ENCODE results near the gene PARP16.

DNA sequence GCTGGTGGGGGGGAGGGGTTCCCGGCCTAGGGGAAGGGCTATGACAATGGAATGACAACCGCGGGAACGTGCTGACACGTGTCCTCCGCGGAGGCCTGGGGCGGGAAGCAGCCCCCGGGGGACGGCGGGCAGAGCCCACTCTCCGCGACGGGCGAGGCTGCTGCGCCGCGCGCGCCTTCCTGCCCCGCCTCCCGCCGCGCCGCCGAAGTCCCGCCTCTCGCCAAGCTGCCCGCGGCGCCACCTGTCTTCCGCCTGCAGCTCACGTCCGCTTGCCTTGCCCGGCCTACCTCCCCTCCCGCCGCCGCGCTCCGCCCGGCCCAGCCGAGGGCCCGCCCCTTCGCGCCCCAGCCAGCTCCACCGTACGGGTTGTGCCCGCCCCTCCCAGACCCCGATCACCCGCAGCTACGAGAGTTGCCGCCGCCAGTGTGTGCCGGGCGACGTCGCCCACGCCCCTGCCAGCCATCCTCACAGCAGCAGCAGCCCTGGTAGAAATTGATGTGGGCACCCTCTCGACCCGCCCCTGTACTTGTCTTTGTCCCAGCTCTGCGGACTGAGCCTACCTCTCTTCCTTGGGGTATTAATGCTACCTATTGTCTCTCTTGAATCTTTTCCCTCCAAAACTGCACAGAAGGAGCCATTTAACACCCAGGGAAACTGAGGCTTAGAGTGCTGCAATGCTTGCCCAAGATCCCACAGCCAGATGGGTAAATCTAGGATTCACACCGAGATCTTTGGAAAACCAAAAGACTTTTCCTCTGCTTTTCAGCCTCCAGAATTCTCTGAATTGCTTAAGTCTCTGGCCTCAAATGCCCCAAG lies at the start of gene PARP16:
- TF ChIP-seq, protein P1, sequence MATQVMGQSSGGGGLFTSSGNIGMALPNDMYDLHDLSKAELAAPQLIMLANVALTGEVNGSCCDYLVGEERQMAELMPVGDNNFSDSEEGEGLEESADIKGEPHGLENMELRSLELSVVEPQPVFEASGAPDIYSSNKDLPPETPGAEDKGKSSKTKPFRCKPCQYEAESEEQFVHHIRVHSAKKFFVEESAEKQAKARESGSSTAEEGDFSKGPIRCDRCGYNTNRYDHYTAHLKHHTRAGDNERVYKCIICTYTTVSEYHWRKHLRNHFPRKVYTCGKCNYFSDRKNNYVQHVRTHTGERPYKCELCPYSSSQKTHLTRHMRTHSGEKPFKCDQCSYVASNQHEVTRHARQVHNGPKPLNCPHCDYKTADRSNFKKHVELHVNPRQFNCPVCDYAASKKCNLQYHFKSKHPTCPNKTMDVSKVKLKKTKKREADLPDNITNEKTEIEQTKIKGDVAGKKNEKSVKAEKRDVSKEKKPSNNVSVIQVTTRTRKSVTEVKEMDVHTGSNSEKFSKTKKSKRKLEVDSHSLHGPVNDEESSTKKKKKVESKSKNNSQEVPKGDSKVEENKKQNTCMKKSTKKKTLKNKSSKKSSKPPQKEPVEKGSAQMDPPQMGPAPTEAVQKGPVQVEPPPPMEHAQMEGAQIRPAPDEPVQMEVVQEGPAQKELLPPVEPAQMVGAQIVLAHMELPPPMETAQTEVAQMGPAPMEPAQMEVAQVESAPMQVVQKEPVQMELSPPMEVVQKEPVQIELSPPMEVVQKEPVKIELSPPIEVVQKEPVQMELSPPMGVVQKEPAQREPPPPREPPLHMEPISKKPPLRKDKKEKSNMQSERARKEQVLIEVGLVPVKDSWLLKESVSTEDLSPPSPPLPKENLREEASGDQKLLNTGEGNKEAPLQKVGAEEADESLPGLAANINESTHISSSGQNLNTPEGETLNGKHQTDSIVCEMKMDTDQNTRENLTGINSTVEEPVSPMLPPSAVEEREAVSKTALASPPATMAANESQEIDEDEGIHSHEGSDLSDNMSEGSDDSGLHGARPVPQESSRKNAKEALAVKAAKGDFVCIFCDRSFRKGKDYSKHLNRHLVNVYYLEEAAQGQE (tag by site-specific recombination; IDR thresholded peaks at IDR 0.05), result no peak
- TF ChIP-seq SETDB1 (IDR thresholded peaks at IDR 0.05; ENCODE audit: insufficient read length, low read length) (no peak), TCF7L2 (IDR thresholded peaks at IDR 0.05; ENCODE audit: borderline replicate concordance, low read depth, low read length) (no peak), ZNF510 (tag by site-specific recombination; IDR thresholded peaks at IDR 0.05; ENCODE audit: insufficient replicate concordance) (no peak), CTCF (tag by site-specific recombination; IDR thresholded peaks at IDR 0.05) (0 out of 2 replicates have a peak, but pooled peaks have one; percentile 38), ZNF521 (tag by site-specific recombination; IDR thresholded peaks at IDR 0.05) (no peak), ZNF24 (tag by site-specific recombination; IDR thresholded peaks at IDR 0.05) (no peak), ZNF549 (tag by site-specific recombination; IDR thresholded peaks at IDR 0.05) (no peak), ZNF768 (tag by site-specific recombination; IDR thresholded peaks at IDR 0.05) (no peak)
- TF ChIP-seq, protein P2, sequence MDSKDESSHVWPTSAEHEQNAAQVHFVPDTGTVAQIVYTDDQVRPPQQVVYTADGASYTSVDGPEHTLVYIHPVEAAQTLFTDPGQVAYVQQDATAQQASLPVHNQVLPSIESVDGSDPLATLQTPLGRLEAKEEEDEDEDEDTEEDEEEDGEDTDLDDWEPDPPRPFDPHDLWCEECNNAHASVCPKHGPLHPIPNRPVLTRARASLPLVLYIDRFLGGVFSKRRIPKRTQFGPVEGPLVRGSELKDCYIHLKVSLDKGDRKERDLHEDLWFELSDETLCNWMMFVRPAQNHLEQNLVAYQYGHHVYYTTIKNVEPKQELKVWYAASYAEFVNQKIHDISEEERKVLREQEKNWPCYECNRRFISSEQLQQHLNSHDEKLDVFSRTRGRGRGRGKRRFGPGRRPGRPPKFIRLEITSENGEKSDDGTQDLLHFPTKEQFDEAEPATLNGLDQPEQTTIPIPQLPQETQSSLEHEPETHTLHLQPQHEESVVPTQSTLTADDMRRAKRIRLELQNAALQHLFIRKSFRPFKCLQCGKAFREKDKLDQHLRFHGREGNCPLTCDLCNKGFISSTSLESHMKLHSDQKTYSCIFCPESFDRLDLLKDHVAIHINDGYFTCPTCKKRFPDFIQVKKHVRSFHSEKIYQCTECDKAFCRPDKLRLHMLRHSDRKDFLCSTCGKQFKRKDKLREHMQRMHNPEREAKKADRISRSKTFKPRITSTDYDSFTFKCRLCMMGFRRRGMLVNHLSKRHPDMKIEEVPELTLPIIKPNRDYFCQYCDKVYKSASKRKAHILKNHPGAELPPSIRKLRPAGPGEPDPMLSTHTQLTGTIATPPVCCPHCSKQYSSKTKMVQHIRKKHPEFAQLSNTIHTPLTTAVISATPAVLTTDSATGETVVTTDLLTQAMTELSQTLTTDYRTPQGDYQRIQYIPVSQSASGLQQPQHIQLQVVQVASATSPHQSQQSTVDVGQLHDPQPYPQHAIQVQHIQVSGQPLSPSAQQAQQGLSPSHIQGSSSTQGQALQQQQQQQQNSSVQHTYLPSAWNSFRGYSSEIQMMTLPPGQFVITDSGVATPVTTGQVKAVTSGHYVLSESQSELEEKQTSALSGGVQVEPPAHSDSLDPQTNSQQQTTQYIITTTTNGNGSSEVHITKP (tag by site-specific recombination; IDR thresholded peaks at IDR 0.05), result peak; percentile 52
